Duodenal mucosa (tissue), 2 donors: ENCODE data around the gene CAB39.

Experiments
- H3K27ac ChIP-seq: one replicate; pipeline ENCODE4 v1.7.0; 2013; ENCODE audit warnings: low read depth, low read length
- H3K27me3 ChIP-seq, 2 donors: one replicate each; pipeline ENCODE4 v1.7.0; 2013; ENCODE audit warnings: low read length in 2 of 2, control low read depth in 1 of 2; ENCODE audit not compliant: insufficient read depth in 2 of 2, control insufficient read depth in 1 of 2
- H3K36me3 ChIP-seq, 2 donors: one replicate each; pipeline ENCODE4 v1.7.0; 2013; ENCODE audit warnings: low read length in 2 of 2, control low read depth in 1 of 2; ENCODE audit not compliant: insufficient read depth in 2 of 2, control insufficient read depth in 1 of 2
- H3K4me1 ChIP-seq, 2 donors: one replicate each; pipeline ENCODE4 v1.7.0; 2013; ENCODE audit warnings: low read length in 2 of 2, control low read depth in 1 of 2; ENCODE audit not compliant: insufficient read depth in 2 of 2, control insufficient read depth in 1 of 2
- H3K4me3 ChIP-seq, 2 donors: one replicate each; pipeline ENCODE4 v1.7.0; 2013; ENCODE audit warnings: low read length in 2 of 2, low read depth in 1 of 2
- H3K9ac ChIP-seq, 2 donors: one replicate each; pipeline ENCODE4 v1.7.0; 2013; ENCODE audit warnings: low read length in 2 of 2, low read depth in 1 of 2
- H3K9me3 ChIP-seq, 2 donors: one replicate each; pipeline ENCODE4 v1.7.0; 2013; ENCODE audit warnings: low read length in 2 of 2, control low read depth in 1 of 2; ENCODE audit not compliant: control insufficient read depth in 1 of 2

Gene CAB39

DNA sequence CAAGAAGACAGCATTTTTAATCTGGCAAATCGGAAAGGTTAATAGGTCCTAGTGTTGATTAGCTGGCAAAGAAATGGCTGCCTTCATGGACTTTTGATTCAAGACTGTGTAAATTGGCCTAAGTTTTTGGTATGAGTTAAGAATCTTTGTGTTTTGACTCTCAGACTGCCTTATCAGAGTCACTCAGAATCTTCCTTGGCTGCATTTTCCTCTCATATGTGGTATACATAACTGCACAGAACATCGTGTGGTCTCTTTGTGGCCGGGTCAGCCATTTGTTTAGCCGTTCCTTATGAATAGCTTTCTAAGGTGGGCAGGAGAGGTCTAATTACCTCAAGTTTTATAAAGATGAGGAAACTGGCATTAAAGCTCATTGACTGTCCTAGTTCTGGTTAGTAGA, 30.1 kb downstream of the CAB39 start:
- Histone ChIP-seq H3K4me1 (peaks cover 12 to 16% of the 10 kb centered on the region in 2 donors), H3K9ac (no peak overlapping the region), H3K27me3 (no peaks in the 10 kb centered on the region), H3K27ac (no peak overlapping the region), H3K4me3 (no peak overlapping the region), H3K9me3 (no peaks in the 10 kb centered on the region), H3K36me3 (peaks cover 6 to 11% of the 10 kb centered on the region in 2 donors)

DNA sequence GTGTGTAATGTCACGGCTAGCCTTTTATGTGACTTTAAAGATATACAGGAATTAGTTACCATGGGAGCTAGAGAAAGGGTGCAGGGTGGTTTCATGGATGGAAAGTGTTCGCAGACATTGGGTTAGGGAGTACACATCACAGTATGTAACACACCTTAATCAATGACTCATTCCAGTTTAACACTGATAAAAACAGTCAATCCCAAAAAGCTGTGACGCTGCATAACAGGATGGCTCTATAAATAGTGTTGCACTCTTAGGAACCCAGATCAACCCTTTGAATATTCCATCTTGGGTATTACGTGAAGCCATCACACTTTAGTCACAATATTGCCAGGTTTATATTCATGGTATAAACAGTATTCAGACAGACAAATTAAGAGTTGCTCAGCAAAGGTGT, 33.6 kb downstream of the CAB39 start:
- Histone ChIP-seq H3K4me3 (no peak overlapping the region), H3K9me3 (no peaks in the 10 kb centered on the region), H3K27ac (no peak overlapping the region), H3K36me3 (peaks cover 0 to 7% of the 10 kb centered on the region in 2 donors), H3K27me3 (no peaks in the 10 kb centered on the region), H3K4me1 (peaks cover 0 to 7% of the 10 kb centered on the region in 2 donors), H3K9ac (no peak overlapping the region)

DNA sequence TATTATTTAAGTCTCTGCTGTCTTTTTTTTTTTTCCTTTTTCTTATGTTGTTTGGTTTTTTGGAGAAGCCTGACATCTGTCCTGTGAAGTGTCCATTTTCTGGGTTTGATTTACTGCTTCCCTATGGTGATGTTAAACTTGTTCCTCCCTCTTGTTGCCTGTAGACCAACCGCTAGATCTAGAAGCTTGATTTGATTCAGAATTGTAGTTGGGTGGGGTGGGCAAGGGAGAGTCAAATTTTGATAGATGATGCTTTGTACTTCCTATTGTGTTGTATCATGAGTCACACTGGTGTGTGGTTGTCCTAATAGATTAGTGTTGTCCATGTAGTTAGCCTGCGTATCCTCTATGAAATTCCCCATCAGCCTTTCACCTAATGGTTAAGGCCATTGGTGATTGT, 35.4 kb downstream of the CAB39 start:
- no peak overlapping the region for H3K4me3 ChIP-seq
- no peak overlapping the region for H3K9ac ChIP-seq
- peaks cover 0 to 4% of the 10 kb centered on the region in 2 donors for H3K36me3 ChIP-seq
- peaks cover 0 to 9% of the 10 kb centered on the region in 2 donors for H3K4me1 ChIP-seq
- no peaks in the 10 kb centered on the region for H3K9me3 ChIP-seq
- no peaks in the 10 kb centered on the region for H3K27me3 ChIP-seq
- no peak overlapping the region for H3K27ac ChIP-seq

- Histone ChIP-seq H3K4me3 (no peak overlapping the region), H3K9ac (no peak overlapping the region), H3K4me1 (peaks cover 0 to 9% of the 10 kb centered on the region in 2 donors), H3K27ac (no peak overlapping the region), H3K9me3 (no peaks in the 10 kb centered on the region), H3K27me3 (no peaks in the 10 kb centered on the region), H3K36me3 (peaks cover 0 to 4% of the 10 kb centered on the region in 2 donors)
Observed at GRCh38 chr2:230749111-230749510, 36.5 kb downstream of the CAB39 start.

GRCh38 chr2:230751062-230751461, 38.4 kb downstream of the CAB39 start:
- H3K9ac ChIP-seq: no peak overlapping the region
- H3K4me1 ChIP-seq: peaks cover 0 to 13% of the 10 kb centered on the region in 2 donors

DNA sequence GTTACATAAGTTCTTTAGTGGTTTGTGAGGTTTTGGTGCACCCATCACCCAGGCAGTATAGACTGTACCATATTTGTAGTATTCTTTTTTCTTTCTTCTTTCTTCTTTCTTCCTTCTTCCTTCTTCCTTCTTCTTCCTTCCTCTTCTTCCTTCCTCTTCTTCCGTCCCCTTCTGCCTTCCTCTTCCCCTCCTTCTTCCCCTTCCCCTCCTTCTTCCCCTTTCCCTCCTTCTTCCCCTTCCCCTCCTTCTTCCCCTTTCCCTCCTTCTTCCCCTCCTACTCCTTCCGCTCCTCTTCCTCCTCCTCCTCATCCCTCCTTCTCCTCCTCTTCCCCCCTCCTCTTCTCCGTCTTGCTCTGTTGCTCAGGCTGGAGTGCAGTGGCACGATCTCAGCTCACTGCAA, 41.6 kb downstream of the CAB39 start:
- no peak overlapping the region for H3K4me3 ChIP-seq
- no peaks in the 10 kb centered on the region for H3K27me3 ChIP-seq
- no peak overlapping the region for H3K9ac ChIP-seq
- peaks cover 7 to 36% of the 10 kb centered on the region in 2 donors for H3K4me1 ChIP-seq
- no peaks in the 10 kb centered on the region for H3K9me3 ChIP-seq
- H3K27ac ChIP-seq: no peak overlapping the region
- no peaks in the 10 kb centered on the region for H3K36me3 ChIP-seq

More at GRCh38 chr2:230751062-230751461, 38.4 kb downstream of the CAB39 start:
- Histone ChIP-seq H3K27ac (no peak overlapping the region), H3K4me3 (no peak overlapping the region), H3K27me3 (no peaks in the 10 kb centered on the region), H3K36me3 (peaks cover 0 to 2% of the 10 kb centered on the region in 2 donors), H3K9me3 (no peaks in the 10 kb centered on the region)

DNA sequence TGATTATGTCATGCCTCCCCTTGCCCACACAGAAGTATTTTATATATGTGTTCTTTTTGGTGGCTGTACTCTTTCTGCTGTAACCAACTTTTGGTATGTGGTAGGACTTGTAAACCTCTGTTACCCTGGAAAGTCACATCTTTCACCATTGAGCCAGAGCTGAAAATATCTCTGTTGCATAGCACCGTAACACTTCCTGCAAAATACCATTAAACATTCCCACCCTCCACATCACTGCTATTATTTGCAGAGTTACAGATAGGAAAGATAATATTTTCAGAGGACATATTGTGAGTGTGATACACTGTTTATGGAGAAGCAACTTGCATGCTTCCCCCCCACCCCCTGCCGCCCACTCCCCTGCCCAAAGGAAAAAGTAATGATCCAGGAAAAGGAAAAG, 44.8 kb downstream of the CAB39 start:
- H3K27ac ChIP-seq: no peak overlapping the region

DNA sequence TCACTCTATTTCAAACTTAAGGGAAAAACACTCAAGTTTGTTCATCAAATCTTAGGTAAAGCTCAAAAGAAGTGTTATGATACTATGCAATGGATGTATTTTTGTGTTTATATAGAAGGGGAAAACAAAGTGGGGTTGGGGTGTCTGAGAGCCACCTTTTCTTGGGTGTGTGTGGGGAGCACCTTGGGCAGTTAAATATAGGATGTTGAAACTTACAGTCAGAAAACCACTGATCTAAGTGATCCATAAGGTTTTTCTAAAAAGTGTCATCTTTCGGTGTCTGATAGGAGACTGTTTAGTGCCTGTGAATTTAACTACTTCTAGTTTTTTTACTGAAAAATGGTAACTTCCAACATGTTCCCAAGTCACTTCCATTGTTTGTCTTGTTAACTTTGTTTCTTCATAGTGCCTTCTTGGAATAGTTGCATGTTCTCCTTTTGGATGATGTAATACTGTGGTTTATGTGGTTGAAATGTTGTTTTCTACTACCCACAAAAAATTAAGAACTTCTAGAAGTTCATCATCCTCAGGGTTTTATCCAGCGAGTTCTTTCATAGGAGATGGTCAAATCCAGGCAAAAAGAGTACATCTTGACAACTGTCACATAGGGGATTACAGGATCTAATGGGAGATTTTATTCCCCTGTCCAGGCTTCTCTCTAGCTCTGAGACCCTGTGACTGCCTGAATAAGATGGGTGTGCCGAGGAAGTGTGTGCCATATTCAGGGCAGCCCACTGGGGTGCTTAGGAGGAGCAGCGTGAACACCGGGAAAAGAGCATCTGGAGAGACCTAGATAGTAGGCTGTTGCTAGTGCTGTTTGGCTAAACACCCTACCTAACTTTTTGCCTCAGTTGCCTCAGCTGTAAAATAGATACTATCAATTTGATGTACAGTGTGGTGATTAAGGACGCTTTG, 46.2 kb downstream of the CAB39 start:
- H3K9me3 ChIP-seq: no peaks in the 10 kb centered on the region
- H3K27ac ChIP-seq: no peak overlapping the region
- no peak overlapping the region for H3K4me3 ChIP-seq

More for the DNA sequence above, 44.8 kb downstream of the CAB39 start:
- no peak overlapping the region for H3K4me3 ChIP-seq
- peaks cover 12 to 32% of the 10 kb centered on the region in 2 donors for H3K4me1 ChIP-seq
- H3K27me3 ChIP-seq: no peaks in the 10 kb centered on the region
- no peak overlapping the region for H3K9ac ChIP-seq
- H3K36me3 ChIP-seq: peaks cover 0 to 24% of the 10 kb centered on the region in 2 donors
- no peaks in the 10 kb centered on the region for H3K9me3 ChIP-seq

GRCh38 chr2:230759481-230760167, 47.0 kb downstream of the CAB39 start:
- Histone ChIP-seq H3K9me3 (no peaks in the 10 kb centered on the region), H3K9ac (no peak overlapping the region), H3K4me1 (peaks cover 12 to 32% of the 10 kb centered on the region in 2 donors), H3K4me3 (no peak overlapping the region), H3K36me3 (peaks cover 0 to 28% of the 10 kb centered on the region in 2 donors), H3K27ac (no peak overlapping the region), H3K27me3 (no peaks in the 10 kb centered on the region)

More for the DNA sequence above, 46.2 kb downstream of the CAB39 start:
- Histone ChIP-seq H3K36me3 (peaks cover 0 to 28% of the 10 kb centered on the region in 2 donors), H3K27me3 (no peaks in the 10 kb centered on the region), H3K9ac (no peak overlapping the region), H3K4me1 (peaks cover 12 to 32% of the 10 kb centered on the region in 2 donors)

DNA sequence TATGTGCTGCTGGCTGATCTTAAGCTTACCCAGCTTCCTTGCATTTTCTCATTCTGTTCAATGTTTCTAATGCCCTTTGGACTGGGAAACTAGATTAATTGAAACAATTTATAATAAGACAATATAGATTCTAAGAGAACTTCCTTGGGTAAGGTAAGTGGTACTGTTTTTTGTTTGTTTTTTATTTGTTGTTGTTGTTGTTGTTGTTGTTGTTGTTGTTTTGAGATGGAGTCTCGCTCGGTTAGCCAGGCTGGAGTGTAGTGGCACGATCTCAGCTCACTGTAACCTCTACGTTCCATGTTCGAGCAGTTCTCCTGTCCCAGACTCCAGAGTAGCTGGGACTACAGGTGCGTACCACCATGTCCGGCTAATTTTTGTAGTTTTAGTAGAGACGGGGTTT, 49.1 kb downstream of the CAB39 start:
- Histone ChIP-seq H3K9me3 (no peaks in the 10 kb centered on the region), H3K4me1 (peaks cover 12 to 27% of the 10 kb centered on the region in 2 donors), H3K9ac (no peak overlapping the region), H3K36me3 (peaks cover 5 to 40% of the 10 kb centered on the region in 2 donors), H3K4me3 (no peak overlapping the region), H3K27me3 (no peaks in the 10 kb centered on the region), H3K27ac (no peak overlapping the region)
